Endothelial cell of umbilical vein (primary cell): ENCODE results near the gene ADAM30. TPM values are rescaled to one million over a fixed set of nuclear protein-coding genes. Genes with fewer than 3 reads are reported as not detected.

ENCODE experiments used
- BruUV-seq: library from RNA; stranded (reverse); fragments of 400-500 nt; replicated peaks from 2 replicates; lab custom pipeline; 2021; lab: Mats Ljungman, UMichigan
- CTCF ChIA-PET: fragments of 300-600, 350-600 bp; sonication (Branson Sonifier 250); formaldehyde crosslinking; loops from one replicate; lab custom pipeline; 2021; ENCODE audit warnings: antibody characterized with exemption, inconsistent platforms; lab: Charles Lee
- POLR2A ChIA-PET: fragments of 300-600, 350-600 bp; sonication (Branson Sonifier 250); formaldehyde crosslinking; loops from one replicate; lab custom pipeline; 2021; ENCODE audit warnings: antibody characterized with exemption, inconsistent platforms; lab: Charles Lee
- DNase-seq: peaks from one replicate; pipeline ENCODE4 v3.0.0-alpha.2; 2011; ENCODE audit warnings: low read depth, low spot score
- FAIRE-seq: peaks from 2 replicates; lab custom pipeline; 2011; peaks lifted over from hg19 to GRCh38; lab: Jason Lieb, UNC
- H2AFZ ChIP-seq: 2 replicates; pipeline ENCODE4 v1.6.0; 2012; ENCODE audit warnings: low read depth, low read length, control low read depth, inconsistent platforms
- H3K27ac ChIP-seq: 2 replicates; pipeline ENCODE4 v1.5.1; 2011; ENCODE audit warnings: low read depth, mild to moderate bottlenecking, control low read depth, low read length, moderate library complexity; ENCODE audit not compliant: insufficient read depth
- H3K27me3 ChIP-seq, 2 experiments: 2 replicates each; pipeline versions ENCODE4 v1.6.0 to v1.6.1; 2011; ENCODE audit warnings: low read length in 2 of 2, mixed read lengths in 1 of 2; ENCODE audit not compliant: control insufficient read depth in 2 of 2, insufficient read depth in 2 of 2
- H3K36me3 ChIP-seq, 2 experiments: 2 replicates in 1 of 2; 3 replicates in 1 of 2; pipeline ENCODE4 v1.5.1; 2011; ENCODE audit warnings: low read length in 2 of 2, mild to moderate bottlenecking in 1 of 2, moderate library complexity in 1 of 2; ENCODE audit not compliant: control insufficient read depth in 2 of 2, insufficient read depth in 2 of 2; ENCODE audit errors: extremely low read depth in 1 of 2
- H3K4me1 ChIP-seq: 3 replicates; pipeline ENCODE4 v1.5.1; 2011; ENCODE audit warnings: mild to moderate bottlenecking, low read length; ENCODE audit not compliant: control insufficient read depth, insufficient read depth; ENCODE audit errors: extremely low read depth
- H3K4me2 ChIP-seq: 2 replicates; pipeline ENCODE4 v1.6.1; 2011; ENCODE audit warnings: low read length, control low read depth, mixed read lengths; ENCODE audit not compliant: insufficient read depth
- H3K4me3 ChIP-seq, 3 experiments: fragments of 200-600 bp in 1 of 3; sonication (generic), shearing (Covaris generic) in 1 of 3; replicated peaks in 1 of 3; 2 replicates each; pipeline ENCODE4 v1.5.1; 2011 to 2016; ENCODE audit warnings: control low read depth in 3 of 3, low read length in 3 of 3, mild to moderate bottlenecking in 2 of 3, inconsistent platforms in 1 of 3, low read depth in 1 of 3, moderate library complexity in 1 of 3; ENCODE audit not compliant: insufficient read depth in 1 of 3
- H3K79me2 ChIP-seq: 2 replicates; pipeline ENCODE4 v1.6.0; 2012; ENCODE audit warnings: low read length, inconsistent platforms; ENCODE audit not compliant: control insufficient read depth, insufficient read depth
- H3K9ac ChIP-seq: replicated peaks from 2 replicates; pipeline ENCODE3; 2011; ENCODE audit warnings: low read length, control low read depth; ENCODE audit not compliant: insufficient read depth; ENCODE audit errors: extremely low read depth
- H3K9me1 ChIP-seq: replicated peaks from 3 replicates; pipeline ENCODE4 v1.6.0; 2011; ENCODE audit warnings: mild to moderate bottlenecking, low read length; ENCODE audit not compliant: control insufficient read depth, insufficient read depth; ENCODE audit errors: extremely low read depth
- H3K9me3 ChIP-seq: replicated peaks from 2 replicates; pipeline ENCODE4 v1.5.1; 2012; ENCODE audit warnings: low read length, inconsistent platforms; ENCODE audit not compliant: control insufficient read depth, insufficient read depth
- H4K20me1 ChIP-seq: replicated peaks from 2 replicates; pipeline ENCODE3; 2011; ENCODE audit warnings: mild to moderate bottlenecking, low read length; ENCODE audit not compliant: control insufficient read depth, insufficient read depth; ENCODE audit errors: extremely low read depth
- CTCF ChIP-seq, 2 donors: IDR thresholded peaks; 1 replicate in 1 of 2; 2 replicates in 1 of 2; pipeline ENCODE4 v1.5.1; 2011; ENCODE audit warnings: low read length in 2 of 2, mild to moderate bottlenecking in 2 of 2, moderate library complexity in 2 of 2, control low read depth in 1 of 2, inconsistent platforms in 1 of 2, low read depth in 1 of 2; ENCODE audit not compliant: insufficient read depth in 1 of 2; ENCODE audit errors: extremely low read depth in 1 of 2
- EZH2 ChIP-seq: IDR thresholded peaks from 2 replicates; pipeline ENCODE4 v1.6.1; 2012; ENCODE audit warnings: borderline replicate concordance, low read depth, mild to moderate bottlenecking, moderate library complexity, low read length, inconsistent platforms; ENCODE audit not compliant: severe bottlenecking
- FOS ChIP-seq: IDR thresholded peaks from 2 replicates; pipeline ENCODE4 v1.6.1; 2011; ENCODE audit warnings: mild to moderate bottlenecking, low read length, moderate library complexity, borderline replicate concordance; ENCODE audit not compliant: insufficient read depth
- GATA2 ChIP-seq: IDR thresholded peaks from 2 replicates; pipeline ENCODE4 v1.7.0; 2011; ENCODE audit warnings: low read depth, mild to moderate bottlenecking, moderate library complexity, mixed read lengths, low read length; ENCODE audit not compliant: insufficient read length, insufficient read depth
- JUN ChIP-seq: IDR thresholded peaks from 2 replicates; pipeline ENCODE4 v1.6.1; 2011; ENCODE audit warnings: borderline replicate concordance, low read depth; ENCODE audit not compliant: insufficient read length, insufficient read depth
- MAX ChIP-seq: IDR thresholded peaks from 2 replicates; pipeline ENCODE4 v1.6.1; 2011; ENCODE audit not compliant: insufficient read depth, insufficient read length
- MYC ChIP-seq: IDR thresholded peaks from one replicate; pipeline ENCODE4 v1.6.1; 2011; ENCODE audit warnings: mild to moderate bottlenecking, low read depth, low read length
- POLR2A ChIP-seq: IDR thresholded peaks from 2 replicates; pipeline ENCODE4 v1.6.1; 2012; ENCODE audit warnings: low read depth, mild to moderate bottlenecking, control low read depth, low read length
- POLR2AphosphoS5 ChIP-seq: IDR thresholded peaks from 2 replicates; pipeline ENCODE4 v1.6.1; 2012; ENCODE audit warnings: low read depth, mild to moderate bottlenecking, control low read depth, low read length, moderate library complexity; ENCODE audit not compliant: insufficient read depth
- dilution Hi-C: fragments of 300-500 bp; cut with MboI; formaldehyde crosslinking; loops from one replicate; pipeline ENCODE4 v1.15.0; 2019; ENCODE audit warnings: low sequenced_read_pairs; ENCODE audit not compliant: extremely low pct_ligation_motif_present
- intact Hi-C: fragments of 100-400 bp; cut with micrococcal nuclease; formaldehyde crosslinking; loops from one replicate; pipeline ENCODE4 v1.10.0; 2022
- polyA plus RNA-seq, 4 experiments: library from polyadenylated mRNA; depleted of rRNA in 3 of 4; stranded (reverse) in 3 of 4; unstranded in 1 of 4; fragments of >200 nt; gene quantifications; 2 replicates each; pipeline versions ENCODE4 v1.2.1 to v1.2.3, GENCODE V29; 2011 to 2012; ENCODE audit warnings: missing spikeins in 1 of 4
- total RNA-seq: library from RNA; stranded (reverse); gene quantifications from 2 replicates; pipeline ENCODE4 v1.2.3, GENCODE V29; 2021

ADAM30 gene
- total and polyA plus RNA-seq, 2 donors (not counting 3 experiments of a cell fraction or from before 2014, with no cell fraction given): not detected

DNA sequence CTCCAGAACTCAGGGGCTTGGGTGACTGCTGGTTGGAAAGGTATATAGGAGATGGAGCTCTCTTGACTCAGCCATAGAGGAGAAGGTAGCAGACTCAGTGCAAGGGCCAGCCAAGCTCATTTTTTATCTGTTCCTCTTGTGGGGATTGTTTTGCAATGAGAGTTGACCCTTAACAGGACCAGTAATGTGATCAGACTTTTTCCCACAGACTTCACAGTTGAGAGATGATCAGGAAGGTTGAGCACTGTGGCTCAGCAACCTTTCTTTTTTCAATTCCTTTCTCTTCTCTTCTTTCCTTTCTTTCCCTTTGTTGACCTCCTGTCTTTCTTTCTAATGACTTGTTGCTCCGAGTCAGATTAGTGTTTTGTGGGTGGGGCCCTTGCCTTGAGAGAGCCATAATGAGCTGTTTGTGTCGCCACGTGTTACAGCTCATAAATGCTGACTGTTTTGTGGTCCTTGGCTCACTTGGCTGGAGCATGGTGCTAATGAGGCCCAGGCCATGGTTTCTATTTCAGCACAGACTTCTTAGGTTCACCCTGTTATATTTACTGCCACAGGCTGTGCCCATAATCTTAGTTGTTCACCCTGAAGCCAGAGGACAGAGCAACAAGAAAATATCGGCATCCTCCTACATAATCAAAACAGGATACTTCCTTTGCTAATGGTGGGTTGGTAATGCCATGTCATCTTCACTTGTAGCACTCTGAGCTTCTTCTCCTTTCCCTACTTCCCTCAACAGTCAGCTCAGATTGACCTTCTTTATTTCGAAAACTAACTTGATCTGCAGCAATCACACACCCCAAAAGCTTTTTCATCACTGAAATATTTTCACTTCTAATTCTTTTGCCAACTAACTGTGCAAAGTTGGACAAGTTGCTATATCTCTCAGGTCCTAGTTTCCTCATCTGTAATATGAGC, 13.9 kb downstream of the ADAM30 start:
- no peak for DNase-seq
- H3K4me2 ChIP-seq: no peak overlapping the region
- peaks cover 19 to 32% of the 10 kb centered on the region in 2 experiments for H3K27me3 ChIP-seq
- ChIA-PET POLR2A (no interaction called here), CTCF (interaction anchor here (0.6 to 2.4 kb wide), 4 partner anchors 9 to 332 kb away, joined by 3 to 11 read pairs (median 4); no protein-coding TSS in a partner anchor)
- no TSS peak for BruUV-seq
- FAIRE-seq: no peak
- H3K9me3 ChIP-seq: no peaks in the 10 kb centered on the region
- dilution Hi-C loops (no loop called here), intact Hi-C loops (no loop called here)
- H3K9me1 ChIP-seq: no peaks in the 10 kb centered on the region
- no peak overlapping the region for H3K27ac ChIP-seq
- H3K79me2 ChIP-seq: no peaks in the 10 kb centered on the region
- H3K4me3 ChIP-seq: no peak overlapping the region
- no peaks in the 10 kb centered on the region for H3K4me1 ChIP-seq
- TF ChIP-seq JUN (no peak), MYC (no peak), POLR2A (no peak), FOS (no peak), POLR2AphosphoS5 (no peak), EZH2 (no peak), CTCF (IDR thresholded peaks at IDR 0.05; ENCODE audit: extremely low read depth in 1 of 2, insufficient read depth in 1 of 2, low read depth in 1 of 2, low read length in 2 of 2) (no peak), GATA2 (no peak), MAX (no peak)
- no peaks in the 10 kb centered on the region for H4K20me1 ChIP-seq
- no peaks in the 10 kb centered on the region for H3K36me3 ChIP-seq
- H3K9ac ChIP-seq: no peak overlapping the region
- H2AFZ ChIP-seq: no peak overlapping the region
